NT2/D1 (cell line): ENCODE results near the gene SCLY.

Experiments
- DNase-seq: peaks from one replicate; pipeline ENCODE4 v3.0.0-alpha.2; 2011; ENCODE audit warnings: low read depth, low spot score
- H3K27me3 ChIP-seq: 2 replicates; pipeline ENCODE4 v1.6.0; 2011; ENCODE audit warnings: mild to moderate bottlenecking; ENCODE audit not compliant: insufficient read length, insufficient read depth
- H3K36me3 ChIP-seq: 2 replicates; pipeline ENCODE4 v1.6.1; 2011; ENCODE audit warnings: mild to moderate bottlenecking, low read length, mixed read lengths; ENCODE audit not compliant: insufficient read depth, insufficient read length
- H3K4me1 ChIP-seq: 2 replicates; pipeline ENCODE4 v1.5.1; 2011; ENCODE audit not compliant: insufficient read depth, insufficient read length
- H3K4me3 ChIP-seq: 2 replicates; pipeline ENCODE4 v1.5.1; 2011; ENCODE audit warnings: low read depth; ENCODE audit not compliant: insufficient read length
- H3K9ac ChIP-seq: 2 replicates; pipeline ENCODE4 v1.6.0; 2011; ENCODE audit warnings: low read depth; ENCODE audit not compliant: insufficient read length
- H3K9me3 ChIP-seq: 2 replicates; pipeline ENCODE4 v1.5.1; 2011; ENCODE audit warnings: mild to moderate bottlenecking, low read length; ENCODE audit not compliant: insufficient read depth
- SUZ12 ChIP-seq: IDR thresholded peaks from 2 replicates; pipeline ENCODE4 v1.6.1; 2011; ENCODE audit not compliant: insufficient read length, insufficient read depth; ENCODE audit errors: extremely low read depth
- YY1 ChIP-seq: IDR thresholded peaks from 2 replicates; pipeline ENCODE4 v1.6.1; 2011; ENCODE audit not compliant: insufficient read length, insufficient read depth
- ZNF274 ChIP-seq: IDR thresholded peaks from 2 replicates; pipeline ENCODE4 v1.6.1; 2011; ENCODE audit warnings: mild to moderate bottlenecking, low read depth, low read length

SCLY gene

GRCh38 chr2:238060542-238061314 lies at the start of gene SCLY:
SCLY (plus strand) TSS chr2:238061001; CDS start chr2:238061055, 54 bp downstream.
- peak; percentile 97 for DNase-seq
- no peaks in the 10 kb centered on the region for H3K27me3 ChIP-seq
- H3K36me3 ChIP-seq: peaks cover 22% of the 10 kb centered on the region
- H3K9me3 ChIP-seq: peaks cover 15% of the 10 kb centered on the region; the same call in 1 of the 2 replicates
- peak within 1 kb of the TSS; percentile 98 for H3K4me3 ChIP-seq
- no peaks in the 10 kb centered on the region for H3K4me1 ChIP-seq
- TF ChIP-seq YY1 (no peak), ZNF274 (no peak), SUZ12 (no peak)
- peak within 1 kb of the TSS; percentile 99 for H3K9ac ChIP-seq

GRCh38 chr2:238013806-238014205 lies 47.0 kb upstream of the SCLY start:
- Histone ChIP-seq H3K9me3 (no peaks in the 10 kb centered on the region), H3K4me1 (no peaks in the 10 kb centered on the region), H3K36me3 (peaks cover 18% of the 10 kb centered on the region), H3K27me3 (no peaks in the 10 kb centered on the region), H3K4me3 (no peak overlapping the region), H3K9ac (no peak overlapping the region)
- DNase-seq: no peak
- TF ChIP-seq ZNF274 (no peak), YY1 (no peak)

- Histone ChIP-seq H3K27me3 (no peaks in the 10 kb centered on the region), H3K9ac (no peak overlapping the region), H3K36me3 (peaks cover 30% of the 10 kb centered on the region), H3K9me3 (no peaks in the 10 kb centered on the region), H3K4me3 (no peak overlapping the region), H3K4me1 (no peaks in the 10 kb centered on the region)
- no peak for TF ChIP-seq YY1
- TF ChIP-seq ZNF274: no peak
- TF ChIP-seq SUZ12: no peak
- DNase-seq: no peak
These were observed 45.1 kb upstream of the SCLY start for GRCh38 chr2:238015705-238016104.

GRCh38 chr2:238016526-238016925 lies 44.3 kb upstream of the SCLY start:
- Histone ChIP-seq H3K4me3 (no peak overlapping the region), H3K36me3 (peaks cover 37% of the 10 kb centered on the region), H3K9me3 (no peaks in the 10 kb centered on the region), H3K9ac (no peak overlapping the region), H3K27me3 (no peaks in the 10 kb centered on the region), H3K4me1 (no peaks in the 10 kb centered on the region)
- TF ChIP-seq ZNF274: no peak
- TF ChIP-seq SUZ12: no peak
- no peak for TF ChIP-seq YY1
- no peak for DNase-seq

- H3K9ac ChIP-seq: no peak overlapping the region
- no peak overlapping the region for H3K4me3 ChIP-seq
- H3K9me3 ChIP-seq: no peaks in the 10 kb centered on the region
- no peaks in the 10 kb centered on the region for H3K4me1 ChIP-seq
- TF ChIP-seq ZNF274: no peak
- TF ChIP-seq YY1: no peak
- TF ChIP-seq SUZ12: no peak
- DNase-seq: no peak
- H3K27me3 ChIP-seq: no peaks in the 10 kb centered on the region
- peaks cover 37% of the 10 kb centered on the region for H3K36me3 ChIP-seq
These were observed 40.8 kb upstream of the SCLY start for GRCh38 chr2:238019962-238020361.

- Histone ChIP-seq H3K4me3 (no peak overlapping the region), H3K27me3 (no peaks in the 10 kb centered on the region), H3K36me3 (peaks cover 40% of the 10 kb centered on the region), H3K9me3 (no peaks in the 10 kb centered on the region), H3K4me1 (no peaks in the 10 kb centered on the region), H3K9ac (no peak overlapping the region)
- no peak for DNase-seq
- TF ChIP-seq YY1 (no peak), SUZ12 (no peak), ZNF274 (no peak)
These were observed 40.0 kb upstream of the SCLY start for GRCh38 chr2:238020816-238021215.

GRCh38 chr2:238021327-238021726 lies 39.5 kb upstream of the SCLY start:
- no peaks in the 10 kb centered on the region for H3K4me1 ChIP-seq
- no peaks in the 10 kb centered on the region for H3K27me3 ChIP-seq
- H3K4me3 ChIP-seq: no peak overlapping the region
- peaks cover 36% of the 10 kb centered on the region for H3K36me3 ChIP-seq
- no peak overlapping the region for H3K9ac ChIP-seq
- no peaks in the 10 kb centered on the region for H3K9me3 ChIP-seq
- no peak for DNase-seq
- no peak for TF ChIP-seq YY1
- no peak for TF ChIP-seq SUZ12

- Histone ChIP-seq H3K9ac (no peak overlapping the region), H3K4me1 (peaks cover under 1% of the 10 kb centered on the region), H3K9me3 (no peaks in the 10 kb centered on the region), H3K4me3 (no peak overlapping the region), H3K27me3 (no peaks in the 10 kb centered on the region), H3K36me3 (peaks cover 39% of the 10 kb centered on the region)
- TF ChIP-seq ZNF274 (no peak), SUZ12 (no peak), YY1 (no peak)
- no peak for DNase-seq
These were observed 38.1 kb upstream of the SCLY start for GRCh38 chr2:238022594-238023157.
